ENCODE measurements around the gene RXRB.

RXRB gene

DNA sequence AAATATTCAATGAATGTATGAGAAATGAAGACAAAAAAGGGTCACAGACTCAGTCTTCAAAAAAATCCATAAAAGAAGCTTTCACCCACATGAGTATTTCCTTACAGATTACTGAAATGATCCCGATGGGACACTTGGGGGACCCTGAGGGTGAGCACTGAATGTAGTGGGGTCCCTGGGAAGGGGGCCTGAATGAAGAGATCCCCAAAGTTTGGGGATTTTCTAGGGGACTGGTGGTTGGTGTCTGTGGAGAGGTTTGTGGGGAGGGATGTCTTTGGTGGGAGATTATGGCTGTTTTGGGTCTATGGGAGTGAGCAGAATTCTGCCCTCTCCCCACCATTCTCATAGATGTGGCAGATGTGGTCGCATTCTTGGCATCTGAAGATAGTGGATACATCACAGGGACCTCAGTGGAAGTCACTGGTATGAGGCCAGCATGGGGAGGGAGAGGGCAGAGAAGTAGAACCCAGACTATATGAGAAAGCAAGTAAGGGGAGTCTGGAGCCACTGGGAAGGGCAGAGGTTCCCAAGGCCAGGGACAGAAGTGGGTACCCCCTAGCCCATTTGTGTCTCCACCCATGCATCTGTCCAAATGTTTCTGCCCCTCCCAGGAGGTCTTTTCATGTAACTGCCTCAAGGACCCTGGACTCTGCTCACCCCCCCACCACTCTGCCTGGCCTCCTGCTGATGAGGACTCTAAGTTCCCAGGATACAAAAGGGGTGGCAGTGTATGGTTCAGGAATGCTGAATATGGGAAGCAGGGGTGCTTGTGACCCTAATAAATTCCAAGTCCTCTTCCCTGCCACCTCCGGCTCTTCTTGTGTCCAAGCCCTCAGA lies 5.8 kb upstream of the RXRB start:
- no peak overlapping the region for H3K4me3 ChIP-seq (ENCODE audit: low read length)
- no peak for DNase-seq (ENCODE audit: low read depth)

GRCh38 chr6:33205191-33206026 lies 4.9 kb upstream of the RXRB start:
- peak; percentile 62 for DNase-seq (ENCODE audit: low read depth)
- H3K4me3 ChIP-seq (ENCODE audit: low read length): peak overlapping the region; percentile 80
- no peak for TF ChIP-seq CTCF (conservative IDR thresholded peaks at IDR 0.05; ENCODE audit: low read depth, low read length)

More for the DNA sequence above, 5.8 kb upstream of the RXRB start:
- TF ChIP-seq CTCF (conservative IDR thresholded peaks at IDR 0.05; ENCODE audit: low read depth, low read length): no peak

DNA sequence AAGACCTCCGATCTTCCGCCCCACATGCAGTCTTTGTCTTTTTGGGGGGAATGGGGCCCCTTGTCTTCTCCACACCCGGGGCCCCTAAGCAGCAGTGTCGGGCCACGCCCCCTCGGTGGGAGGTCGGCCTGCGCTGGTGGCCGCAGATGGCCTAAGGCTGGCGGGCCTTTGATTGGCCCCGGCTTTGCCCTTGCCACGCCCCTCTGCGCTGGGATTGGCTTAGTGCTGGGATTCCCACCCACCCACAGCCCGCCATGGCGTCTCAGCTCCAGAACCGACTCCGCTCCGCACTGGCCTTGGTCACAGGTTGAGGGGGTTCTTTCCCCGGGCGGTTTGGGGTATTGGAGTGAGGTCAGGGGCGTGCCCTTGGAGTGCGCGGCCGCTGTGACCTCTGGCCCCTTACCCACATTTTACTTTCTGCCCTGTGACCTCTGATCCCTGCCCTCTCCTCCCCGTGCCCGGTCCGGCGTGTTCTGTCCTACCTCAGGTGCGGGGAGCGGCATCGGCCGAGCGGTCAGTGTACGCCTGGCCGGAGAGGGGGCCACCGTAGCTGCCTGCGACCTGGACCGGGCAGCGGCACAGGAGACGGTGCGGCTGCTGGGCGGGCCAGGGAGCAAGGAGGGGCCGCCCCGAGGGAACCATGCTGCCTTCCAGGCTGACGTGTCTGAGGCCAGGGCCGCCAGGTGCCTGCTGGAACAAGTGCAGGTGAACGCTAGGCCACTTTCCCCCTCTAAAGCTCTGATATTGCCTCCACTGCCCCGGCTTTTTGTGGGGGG lies 4.1 kb upstream of the RXRB start, which contains the start of gene HSD17B8:
Gene HSD17B8, plus strand, starts transcription at position 241 of the 776 bp plus-strand sequence. Its CDS starts 14 bp downstream, at position 255.
- DNase-seq (ENCODE audit: low read depth): peak; percentile 63
- peak within 1 kb of the TSS; percentile 80 for H3K4me3 ChIP-seq (ENCODE audit: low read length)
- no peak for TF ChIP-seq CTCF (conservative IDR thresholded peaks at IDR 0.05; ENCODE audit: low read depth, low read length)

- DNase-seq (ENCODE audit: low read depth): no peak
- peak overlapping the region; percentile 23 for H3K4me3 ChIP-seq (ENCODE audit: low read length)
- no peak for TF ChIP-seq CTCF (conservative IDR thresholded peaks at IDR 0.05; ENCODE audit: low read depth, low read length)
Observed at GRCh38 chr6:33204165-33204414, 3.6 kb upstream of the RXRB start.

DNA sequence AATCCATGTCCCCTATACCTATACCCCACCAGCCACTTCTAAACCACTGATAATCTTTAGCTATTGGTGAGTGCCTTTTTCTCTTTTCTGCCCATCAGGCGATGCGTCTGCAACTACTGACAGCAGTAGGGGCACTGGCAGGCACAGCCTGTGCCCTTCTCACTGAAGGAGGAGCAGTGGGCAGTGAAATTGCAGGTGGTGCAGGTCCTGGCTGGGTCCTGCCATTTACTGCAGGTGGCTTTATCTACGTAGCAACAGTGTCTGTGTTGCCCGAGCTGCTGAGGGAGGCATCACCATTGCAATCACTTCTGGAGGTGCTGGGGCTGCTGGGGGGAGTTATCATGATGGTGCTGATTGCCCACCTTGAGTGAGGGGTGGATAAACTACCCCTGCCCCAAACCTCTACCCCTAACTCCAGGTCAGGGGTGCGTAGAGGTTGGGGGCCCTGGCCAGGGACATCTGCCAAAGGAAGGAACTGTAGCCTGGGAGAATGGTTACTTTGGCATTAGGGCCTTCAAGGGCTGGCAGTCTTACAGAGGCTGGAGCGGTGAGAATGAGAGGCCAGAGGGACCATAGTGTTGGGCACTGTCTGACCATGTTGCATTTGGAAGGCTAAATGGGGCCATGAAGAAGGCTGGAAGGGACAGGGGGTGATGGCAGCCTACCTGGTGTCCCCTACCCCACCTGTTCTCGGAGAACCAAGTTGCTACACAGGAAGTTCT lies 3.1 kb upstream of the RXRB start:
- TF ChIP-seq CTCF (conservative IDR thresholded peaks at IDR 0.05; ENCODE audit: low read depth, low read length): no peak
- H3K4me3 ChIP-seq (ENCODE audit: low read length): no peak overlapping the region
- DNase-seq (ENCODE audit: low read depth): no peak

GRCh38 chr6:33202799-33203198 lies 2.3 kb upstream of the RXRB start:
- H3K4me3 ChIP-seq (ENCODE audit: low read length): no peak overlapping the region
- no peak for DNase-seq (ENCODE audit: low read depth)
- no peak for TF ChIP-seq CTCF (conservative IDR thresholded peaks at IDR 0.05; ENCODE audit: low read depth, low read length)

Data from retinal pigment epithelial cell (primary cell).